SK-N-MC (cell line): Measurements from ENCODE around the gene DHRS4.
"Not testable (repeated sequence)": the region's sequence is repeated elsewhere in the genome, so short reads cannot be mapped to it uniquely, and the experiment has no call there.

Experiments
- EZH2 ChIP-seq: fragments of 200-600 bp; sonication (generic); IDR thresholded peaks from one replicate; pipeline ENCODE4 v1.6.1; 2017; ENCODE audit warnings: antibody characterized with exemption
- POLR2AphosphoS5 ChIP-seq: IDR thresholded peaks from 2 replicates; pipeline ENCODE4 v1.6.1; 2012; ENCODE audit warnings: mild to moderate bottlenecking, low read depth, low read length, borderline replicate concordance

GRCh38 chr14:23988223-23988606 is 34.6 kb downstream of the DHRS4 start:
- TF ChIP-seq POLR2AphosphoS5, EZH2: not testable (repeated sequence)
